Adrenal gland (tissue), 12 donors: Measurements from ENCODE around the gene SLC35F2. TPM values are rescaled to one million over a fixed set of nuclear protein-coding genes. Genes with fewer than 3 reads are reported as not detected.
"Not testable (repeated sequence)": the region's sequence is repeated elsewhere in the genome, so short reads cannot be mapped to it uniquely, and the experiment has no call there.

Experiments used
- DNase-seq, 7 donors: peaks; one replicate each; pipeline ENCODE4 v3.0.0-alpha.2; 2019 to 2020
- H3K27ac ChIP-seq, 5 donors: fragments of 200-600 bp; sonication (generic) in 4 of 5; 1 replicate in 3 of 5; 2 replicates in 2 of 5; pipeline versions ENCODE4 v1.5.1 to v1.8.0; 2016 to 2020; ENCODE audit warnings: mild to moderate bottlenecking in 1 of 5
- H3K27me3 ChIP-seq: fragments of 200-600 bp; 2 replicates; pipeline ENCODE4 v1.8.0; 2021
- H3K36me3 ChIP-seq, 2 donors: fragments of 200-600 bp; replicated peaks in 1 of 2; 1 replicate in 1 of 2; 2 replicates in 1 of 2; pipeline versions ENCODE4 v1.5.1 to v1.8.0; 2018 to 2022
- H3K4me1 ChIP-seq, 2 donors: fragments of 200-600 bp; replicated peaks in 1 of 2; 1 replicate in 1 of 2; 2 replicates in 1 of 2; pipeline versions ENCODE4 v1.5.1 to v1.8.0; 2018 to 2021
- H3K4me3 ChIP-seq, 4 donors: fragments of 200-600 bp; sonication (generic) in 3 of 4; one replicate each; pipeline ENCODE4 v1.5.1; 2016 to 2018
- H3K9me3 ChIP-seq, 3 donors: fragments of 200-600 bp; sonication (generic) in 1 of 3; replicated peaks in 1 of 3; 1 replicate in 2 of 3; 2 replicates in 1 of 3; pipeline versions ENCODE4 v1.5.1 to v1.8.0; 2016 to 2021
- POLR2A ChIP-seq, 2 donors: fragments of 450-650 bp; IDR thresholded peaks; one replicate each; pipeline ENCODE4 v1.6.1; 2017; ENCODE audit warnings: antibody characterized with exemption in 2 of 2, mild to moderate bottlenecking in 2 of 2, moderate library complexity in 1 of 2
- WGBS, 4 donors: extraction: QIAGEN DNeasy Blood & Tissue Kit in 2 of 4; methylation state at CpG; one replicate each; pipeline versions ENCODE4 v1.1.5 to v1.1.7; 2013 to 2017; 5-methylcytosine and 5-hydroxymethylcytosine counted together
- intact Hi-C, 2 donors: fragments of 100-400 bp; cut with DNase I; formaldehyde crosslinking; loops; one replicate each; pipeline versions ENCODE4 v1.14.1 to v1.15.0; 2022 to 2023
- polyA plus RNA-seq, 3 donors: library from polyadenylated mRNA; stranded (reverse); fragments of 200-250 nt in 2 of 3; fragments of 350-450 nt in 1 of 3; fragmentation: Illumina TruSeq in 1 of 3; extraction: RNeasy Lipid Tissue Mini Kit (QIAGEN cat#74804) in 1 of 3; gene quantifications; one replicate each; pipeline ENCODE4 v1.2.3, GENCODE V29; 2013 to 2014
- total RNA-seq, 9 donors: library from RNA; depleted of rRNA in 4 of 9; stranded (reverse); fragments of >200 nt in 4 of 9; fragments of 120-200 nt in 1 of 9; fragmentation: NEBNext Ultra II Directional in 1 of 9; extraction: Animal tissue kit (Norgen Biotek cat#: 25700) in 1 of 9; gene quantifications; one replicate each; pipeline versions ENCODE4 v1.1.0 to v1.2.4, GENCODE V29; 2013 to 2023
- TF ChIP-seq, protein P1 (sequence below), 6 experiments: fragments of 450-650 bp in 4 of 6; fragments of 200-600 bp in 2 of 6; sonication (generic) in 1 of 6; IDR thresholded peaks; 1 replicate in 5 of 6; 2 replicates in 1 of 6; pipeline versions ENCODE4 v1.5.1 to v1.8.0; 2016 to 2021; ENCODE audit warnings: antibody characterized with exemption in 6 of 6, mild to moderate bottlenecking in 2 of 6, moderate library complexity in 1 of 6
- donor health status: healthy with polysubstance abuse.
- donor health status: Bipolar disorder and iron deficiency.
- donor health status: DM: yes; HTN: yes; CAD: no.
- donor health status: DM: no; HTN: no; CAD: no.
- donor health status: DM: no; HTN: no; CAD: no.
- donor health status: DM: yes; HTN: yes; CAD: no.

The SLC35F2 gene
- total and polyA plus RNA-seq, 12 donors, result 0.33 to 6.3 (median 1.6) TPM

DNA sequence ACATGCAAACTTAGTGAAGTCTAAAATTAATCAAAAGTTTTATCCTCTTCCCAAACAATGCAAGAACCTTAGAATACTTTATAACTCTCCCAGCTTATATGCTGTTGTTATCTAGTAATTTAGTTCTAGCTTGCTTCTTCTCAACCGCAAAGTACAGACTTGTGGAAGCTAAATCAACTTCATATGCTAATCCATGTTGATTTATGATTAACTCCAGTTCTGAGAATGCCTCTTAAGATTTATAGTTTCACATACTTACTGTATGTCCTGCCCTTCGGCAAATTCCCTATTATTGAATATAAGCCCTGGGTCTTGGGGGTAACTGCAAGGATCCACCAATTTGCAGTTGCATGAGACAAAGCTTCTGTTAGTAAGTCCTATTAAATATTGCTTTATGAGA lies 17.6 kb upstream of the SLC35F2 start:
- no peak overlapping the region for H3K27ac ChIP-seq
- H3K27me3 ChIP-seq, result no peaks in the 10 kb centered on the region
- H3K9me3 ChIP-seq, result no peaks in the 10 kb centered on the region
- no peak overlapping the region for H3K4me3 ChIP-seq
- H3K36me3 ChIP-seq, result no peaks in the 10 kb centered on the region
- WGBS, 4 donors, result 55 to 78% (median 73%) methylated on average over 2 of the region's 2 CpGs
- intact Hi-C loops, result no loop called here
- no peak for DNase-seq
- H3K4me1 ChIP-seq, result no peaks in the 10 kb centered on the region
- no peak for TF ChIP-seq POLR2A (IDR thresholded peaks at IDR 0.05)
- TF ChIP-seq, protein P1, sequence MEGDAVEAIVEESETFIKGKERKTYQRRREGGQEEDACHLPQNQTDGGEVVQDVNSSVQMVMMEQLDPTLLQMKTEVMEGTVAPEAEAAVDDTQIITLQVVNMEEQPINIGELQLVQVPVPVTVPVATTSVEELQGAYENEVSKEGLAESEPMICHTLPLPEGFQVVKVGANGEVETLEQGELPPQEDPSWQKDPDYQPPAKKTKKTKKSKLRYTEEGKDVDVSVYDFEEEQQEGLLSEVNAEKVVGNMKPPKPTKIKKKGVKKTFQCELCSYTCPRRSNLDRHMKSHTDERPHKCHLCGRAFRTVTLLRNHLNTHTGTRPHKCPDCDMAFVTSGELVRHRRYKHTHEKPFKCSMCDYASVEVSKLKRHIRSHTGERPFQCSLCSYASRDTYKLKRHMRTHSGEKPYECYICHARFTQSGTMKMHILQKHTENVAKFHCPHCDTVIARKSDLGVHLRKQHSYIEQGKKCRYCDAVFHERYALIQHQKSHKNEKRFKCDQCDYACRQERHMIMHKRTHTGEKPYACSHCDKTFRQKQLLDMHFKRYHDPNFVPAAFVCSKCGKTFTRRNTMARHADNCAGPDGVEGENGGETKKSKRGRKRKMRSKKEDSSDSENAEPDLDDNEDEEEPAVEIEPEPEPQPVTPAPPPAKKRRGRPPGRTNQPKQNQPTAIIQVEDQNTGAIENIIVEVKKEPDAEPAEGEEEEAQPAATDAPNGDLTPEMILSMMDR (IDR thresholded peaks at IDR 0.05), result no peak

- no peaks in the 10 kb centered on the region for H3K9me3 ChIP-seq
- H3K4me3 ChIP-seq, result no peak overlapping the region
- intact Hi-C loops, result no loop called here
- no peak overlapping the region for H3K27ac ChIP-seq
- DNase-seq, result no peak
- no peaks in the 10 kb centered on the region for H3K27me3 ChIP-seq
- 34 to 48% (median 41%) methylated on average over 4 of the region's 4 CpGs for WGBS, 4 donors
- TF ChIP-seq, protein P1 (IDR thresholded peaks at IDR 0.05), result no peak
- TF ChIP-seq POLR2A (IDR thresholded peaks at IDR 0.05), result no peak
- H3K36me3 ChIP-seq, result no peaks in the 10 kb centered on the region
- peaks cover 5 to 6% of the 10 kb centered on the region in 2 donors for H3K4me1 ChIP-seq
Measured at GRCh38 chr11:107864591-107864990, 6.0 kb upstream of the SLC35F2 start.

- no peak for TF ChIP-seq POLR2A (IDR thresholded peaks at IDR 0.05)
- TF ChIP-seq, protein P1 (IDR thresholded peaks at IDR 0.05), result no peak
Measured at GRCh38 chr11:107860688-107861087, 2.1 kb upstream of the SLC35F2 start.

DNA sequence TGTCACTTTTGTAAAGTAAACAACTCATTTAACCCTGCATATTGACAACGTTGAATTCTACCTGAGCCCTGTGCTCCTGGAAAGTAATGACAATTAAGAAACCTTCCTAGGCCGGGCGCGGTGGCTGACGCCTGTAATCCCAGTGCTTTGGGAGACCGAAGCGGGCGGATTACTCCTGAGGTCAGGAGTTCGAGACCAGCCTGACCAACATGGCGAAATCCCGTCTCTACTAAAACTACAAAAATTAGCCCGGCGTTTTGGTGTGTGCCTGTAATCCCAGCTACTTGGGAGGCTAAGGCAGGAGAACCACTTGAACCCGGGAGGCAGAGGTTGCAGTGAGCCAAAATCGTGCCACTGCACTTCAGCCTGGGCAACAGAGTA lies 1.6 kb upstream of the SLC35F2 start:
- peaks cover 7 to 17% of the 10 kb centered on the region in 2 donors for H3K4me1 ChIP-seq
- H3K36me3 ChIP-seq, H3K27me3 ChIP-seq, H3K4me3 ChIP-seq, H3K9me3 ChIP-seq, intact Hi-C loops, DNase-seq, H3K27ac ChIP-seq: not testable (repeated sequence)
- 85 to 92% (median 88%) methylated on average over 15 of the region's 15 CpGs for WGBS, 4 donors

More at GRCh38 chr11:107860688-107861087, 2.1 kb upstream of the SLC35F2 start:
- peaks cover 7 to 17% of the 10 kb centered on the region in 2 donors for H3K4me1 ChIP-seq
- no peaks in the 10 kb centered on the region for H3K9me3 ChIP-seq
- H3K27ac ChIP-seq, result no peak overlapping the region
- H3K4me3 ChIP-seq, result no peak overlapping the region
- DNase-seq, result no peak
- 63 to 82% (median 74%) methylated on average over 2 of the region's 2 CpGs for WGBS, 4 donors
- H3K27me3 ChIP-seq, result no peaks in the 10 kb centered on the region
- no peaks in the 10 kb centered on the region for H3K36me3 ChIP-seq
- intact Hi-C loops, result no loop called here

- H3K27ac ChIP-seq, result no peak overlapping the region
- peak; percentile 26 to 62 (median 36) for DNase-seq
- TF ChIP-seq POLR2A (IDR thresholded peaks at IDR 0.05), result no peak
- TF ChIP-seq, protein P1 (IDR thresholded peaks at IDR 0.05), result no peak
- H3K4me3 ChIP-seq, result peak overlapping the region in 2 of 4 donors; percentile 28 to 62
- H3K4me1 ChIP-seq, result peaks cover 7 to 17% of the 10 kb centered on the region in 2 donors
- 3 to 4% (median 3%) methylated on average over 31 of the region's 31 CpGs for WGBS, 4 donors
- intact Hi-C loops, result no loop called here
- H3K27me3 ChIP-seq, result no peaks in the 10 kb centered on the region
- no peaks in the 10 kb centered on the region for H3K36me3 ChIP-seq
- no peaks in the 10 kb centered on the region for H3K9me3 ChIP-seq
Measured at GRCh38 chr11:107859459-107860239, 1.1 kb upstream of the SLC35F2 start.
